ENCODE results near the gene SGTA.
A peak's percentile ranks its signal among the peaks of the same experiment; 100 is the strongest.

Gene SGTA

GRCh38 chr19:2711172-2711874 is 71.8 kb downstream of the SGTA start:
- DNase-seq (ENCODE audit: low read depth) = peak; percentile 81

- no peak for DNase-seq (ENCODE audit: low read depth)
Measured at GRCh38 chr19:2706251-2706650, 76.8 kb downstream of the SGTA start.
